Suppressor macrophage (primary cell): Measurements from ENCODE around the gene LHPP.
"Not testable (repeated sequence)": the region's sequence is repeated elsewhere in the genome, so short reads cannot be mapped to it uniquely, and the experiment has no call there.

Experiments
- DNase-seq, 4 experiments: peaks; one replicate each; pipeline ENCODE4 v3.0.0-alpha.2; 2020 to 2022

LHPP gene

GRCh38 chr10:124575107-124576035 is 113.7 kb downstream of the LHPP start:
- DNase-seq = no peak

- no peak for DNase-seq
Observed at GRCh38 chr10:124576526-124577420, 115.2 kb downstream of the LHPP start.

- no peak for DNase-seq
Observed at GRCh38 chr10:124577651-124578050, 116.0 kb downstream of the LHPP start.

GRCh38 chr10:124578231-124579010 is 116.8 kb downstream of the LHPP start:
- DNase-seq = no peak

- DNase-seq = no peak
Observed at GRCh38 chr10:124579011-124579399, 117.4 kb downstream of the LHPP start.

- no peak for DNase-seq
Observed at GRCh38 chr10:124586142-124586541, 124.5 kb downstream of the LHPP start.

GRCh38 chr10:124587811-124588211 is 126.2 kb downstream of the LHPP start:
- DNase-seq = no peak

- DNase-seq = not testable (repeated sequence)
Observed at GRCh38 chr10:124588341-124588735, 126.7 kb downstream of the LHPP start.

GRCh38 chr10:124588736-124589490 is 127.3 kb downstream of the LHPP start:
- DNase-seq = peak; percentile 37 to 62 (median 51)

- no peak for DNase-seq
Observed at GRCh38 chr10:124589491-124590041, 127.9 kb downstream of the LHPP start.

GRCh38 chr10:124590216-124591122 is 128.8 kb downstream of the LHPP start:
- DNase-seq = no peak

- no peak for DNase-seq
Observed at GRCh38 chr10:124591123-124591495, 129.5 kb downstream of the LHPP start.

GRCh38 chr10:124592101-124592500 is 130.5 kb downstream of the LHPP start:
- DNase-seq = no peak

GRCh38 chr10:124592736-124593430 is 131.3 kb downstream of the LHPP start:
- DNase-seq = no peak

- no peak for DNase-seq
Observed at GRCh38 chr10:124593431-124593985, 131.9 kb downstream of the LHPP start.

GRCh38 chr10:124594240-124594639 is 132.6 kb downstream of the LHPP start:
- no peak for DNase-seq

GRCh38 chr10:124595143-124595883 is 133.7 kb downstream of the LHPP start:
- DNase-seq = peak in 1 of 4 experiments; percentile 26

- DNase-seq = no peak
Observed at GRCh38 chr10:124596116-124596785, 134.6 kb downstream of the LHPP start.
